Testis (tissue), 2 donors: ENCODE measurements around the gene KMT2B.

Source experiments
- CTCF ChIP-seq, 3 experiments: fragments of 450-650 bp in 2 of 3; fragments of 200-600 bp in 1 of 3; sonication (generic) in 1 of 3; IDR thresholded peaks; one replicate each; pipeline ENCODE4 v1.5.1; 2016 to 2019; ENCODE audit warnings: antibody characterized with exemption in 3 of 3, mild to moderate bottlenecking in 2 of 3, moderate library complexity in 1 of 3
- POLR2A ChIP-seq: fragments of 450-650 bp; IDR thresholded peaks from one replicate; pipeline ENCODE4 v1.6.1; 2017; ENCODE audit warnings: antibody characterized with exemption, mild to moderate bottlenecking, moderate library complexity

- TF ChIP-seq CTCF (IDR thresholded peaks at IDR 0.05) (no peak), POLR2A (no peak)
Observed at GRCh38 chr19:35715981-35716800, 1.6 kb upstream of the KMT2B start.
